NCI-H2107 treated with DMSO at 0.1 percent for 48 hours (cell line): ENCODE results near the gene SH2D3C.

Experiments used
- DNase-seq: peaks from one replicate; lab custom pipeline; 2025; ENCODE audit not compliant: unreplicated experiment; lab: John Stamatoyannopoulos, UW

Gene SH2D3C

GRCh38 chr9:127808347-127809001 is 30.0 kb upstream of the SH2D3C start:
- no peak for DNase-seq

- DNase-seq: no peak
Observed at GRCh38 chr9:127806871-127807270, 28.4 kb upstream of the SH2D3C start.

- no peak for DNase-seq
Observed at GRCh38 chr9:127805620-127806019, 27.2 kb upstream of the SH2D3C start.

- DNase-seq: no peak
Observed at GRCh38 chr9:127803507-127804352, 25.3 kb upstream of the SH2D3C start.

- peak; percentile 61 for DNase-seq
Observed at GRCh38 chr9:127802576-127803443, 24.3 kb upstream of the SH2D3C start, which contains the start of gene FPGS. FPGS (plus strand) TSS chr9:127802882; CDS start chr9:127802925, 43 bp downstream.

GRCh38 chr9:127801955-127802575 is 23.6 kb upstream of the SH2D3C start:
- peak; percentile 21 for DNase-seq

- DNase-seq: peak; percentile 19
Observed at GRCh38 chr9:127796852-127797370, 18.4 kb upstream of the SH2D3C start.

- DNase-seq: no peak
Observed at GRCh38 chr9:127796225-127796813, 17.9 kb upstream of the SH2D3C start.

GRCh38 chr9:127794001-127794791 is 15.7 kb upstream of the SH2D3C start:
- no peak for DNase-seq

- no peak for DNase-seq
Observed at GRCh38 chr9:127793093-127793708, 14.7 kb upstream of the SH2D3C start.

- DNase-seq: no peak
Observed at GRCh38 chr9:127792417-127793031, 14.1 kb upstream of the SH2D3C start.

- no peak for DNase-seq
Observed at GRCh38 chr9:127791085-127791484, 12.6 kb upstream of the SH2D3C start.

GRCh38 chr9:127790094-127790855 is 11.8 kb upstream of the SH2D3C start:
- no peak for DNase-seq

- no peak for DNase-seq
Observed at GRCh38 chr9:127789179-127789578, 10.7 kb upstream of the SH2D3C start.

GRCh38 chr9:127788337-127789011 is 10.0 kb upstream of the SH2D3C start:
- DNase-seq: no peak

- no peak for DNase-seq
Observed at GRCh38 chr9:127786773-127787104, 8.3 kb upstream of the SH2D3C start.
